HuH-7.5 (cell line): ENCODE measurements around the gene SOX10.

Experiments
- DNase-seq: peaks from one replicate; pipeline ENCODE4 v3.0.0; 2011; ENCODE audit warnings: low spot score

The SOX10 gene

GRCh38 chr22:37930270-37930951 is 53.9 kb downstream of the SOX10 start:
- peak; percentile 76 for DNase-seq

DNA sequence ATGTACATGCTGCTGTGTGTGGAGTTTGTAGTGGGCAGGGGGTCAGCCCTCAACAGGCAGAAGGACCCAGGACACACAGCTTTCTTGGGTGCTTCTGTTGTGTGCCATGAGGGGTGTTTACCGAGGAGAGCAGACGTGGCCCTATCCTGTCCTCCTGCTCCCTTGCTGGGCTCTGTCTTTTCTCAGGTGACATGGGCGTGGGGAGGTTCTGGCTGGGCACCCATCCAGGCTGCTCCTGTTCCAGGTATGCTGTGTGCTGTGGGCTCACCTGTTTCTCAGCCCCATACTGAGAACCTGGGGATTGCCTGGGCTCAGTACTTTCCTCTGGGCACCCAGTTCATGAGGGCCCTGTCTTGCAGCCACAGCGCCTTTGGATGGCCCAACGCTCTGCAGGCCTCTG is 55.0 kb downstream of the SOX10 start:
- DNase-seq = no peak

DNA sequence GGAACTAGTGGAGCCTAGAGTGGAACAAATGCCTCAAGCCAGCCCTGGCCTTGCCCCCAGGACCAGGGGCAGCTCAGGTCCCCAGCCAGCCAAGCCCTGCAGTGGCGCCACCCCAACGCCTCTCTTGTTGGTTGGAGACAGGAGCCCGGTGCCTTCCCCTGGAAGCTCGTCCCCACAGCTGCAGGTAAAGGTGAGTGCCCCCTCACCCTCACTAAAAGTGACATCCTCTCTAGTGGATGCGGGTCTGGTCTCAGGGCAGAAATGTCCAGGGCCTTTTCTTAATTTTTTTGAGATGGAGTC is 56.8 kb downstream of the SOX10 start:
- DNase-seq = no peak

- no peak for DNase-seq
Measured at GRCh38 chr22:37926771-37927636, 57.4 kb downstream of the SOX10 start.

GRCh38 chr22:37926358-37926757 is 58.0 kb downstream of the SOX10 start:
- no peak for DNase-seq

- DNase-seq = no peak
Measured at GRCh38 chr22:37925767-37926166, 58.6 kb downstream of the SOX10 start.

- DNase-seq = no peak
Measured at GRCh38 chr22:37925330-37925729, 59.0 kb downstream of the SOX10 start.

DNA sequence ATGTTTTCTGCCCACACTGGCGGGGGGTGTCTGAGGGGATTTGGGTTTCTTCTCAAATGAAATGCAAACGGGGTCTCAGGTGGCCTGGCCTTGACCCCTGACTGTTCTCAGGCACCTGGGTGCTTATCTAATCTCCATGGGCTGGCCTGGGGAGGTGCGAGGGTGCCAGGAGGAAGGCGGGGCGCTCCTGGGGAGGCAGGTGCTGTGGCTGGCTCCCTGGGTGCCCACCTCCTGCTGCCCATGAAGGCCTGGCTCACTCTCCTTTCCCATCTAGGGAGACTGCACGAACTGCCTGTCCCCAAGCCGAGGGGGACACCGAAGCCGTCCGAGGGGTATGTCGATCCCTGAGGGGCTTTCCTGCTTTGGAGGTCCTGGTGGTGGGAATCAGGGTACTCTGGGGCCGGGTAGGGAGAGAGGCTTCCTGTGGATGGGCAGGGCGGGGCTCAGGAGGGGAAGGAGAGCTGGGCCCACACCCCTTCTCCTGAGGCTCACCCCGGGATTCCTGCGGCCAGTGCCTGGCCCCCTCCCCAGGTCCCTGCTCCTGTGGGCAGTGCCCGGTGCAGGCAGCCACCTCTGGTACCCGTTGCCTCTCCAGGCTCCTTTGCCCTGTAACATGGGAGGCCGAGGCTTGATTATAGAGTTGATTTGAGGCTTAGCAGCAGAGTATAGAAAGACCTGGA is 59.8 kb downstream of the SOX10 start:
- DNase-seq = no peak

GRCh38 chr22:37923927-37924326 is 60.4 kb downstream of the SOX10 start:
- no peak for DNase-seq
